GM21360 (cell line): ENCODE results near the gene LCN2.

Source experiments
- ATAC-seq: cut with Tn5 transposase; IDR thresholded peaks from one replicate; pipeline ENCODE4 v1.9.1; 2021; ENCODE audit warnings: mild to moderate bottlenecking, moderate library complexity; ENCODE audit not compliant: unreplicated experiment

The LCN2 gene

DNA sequence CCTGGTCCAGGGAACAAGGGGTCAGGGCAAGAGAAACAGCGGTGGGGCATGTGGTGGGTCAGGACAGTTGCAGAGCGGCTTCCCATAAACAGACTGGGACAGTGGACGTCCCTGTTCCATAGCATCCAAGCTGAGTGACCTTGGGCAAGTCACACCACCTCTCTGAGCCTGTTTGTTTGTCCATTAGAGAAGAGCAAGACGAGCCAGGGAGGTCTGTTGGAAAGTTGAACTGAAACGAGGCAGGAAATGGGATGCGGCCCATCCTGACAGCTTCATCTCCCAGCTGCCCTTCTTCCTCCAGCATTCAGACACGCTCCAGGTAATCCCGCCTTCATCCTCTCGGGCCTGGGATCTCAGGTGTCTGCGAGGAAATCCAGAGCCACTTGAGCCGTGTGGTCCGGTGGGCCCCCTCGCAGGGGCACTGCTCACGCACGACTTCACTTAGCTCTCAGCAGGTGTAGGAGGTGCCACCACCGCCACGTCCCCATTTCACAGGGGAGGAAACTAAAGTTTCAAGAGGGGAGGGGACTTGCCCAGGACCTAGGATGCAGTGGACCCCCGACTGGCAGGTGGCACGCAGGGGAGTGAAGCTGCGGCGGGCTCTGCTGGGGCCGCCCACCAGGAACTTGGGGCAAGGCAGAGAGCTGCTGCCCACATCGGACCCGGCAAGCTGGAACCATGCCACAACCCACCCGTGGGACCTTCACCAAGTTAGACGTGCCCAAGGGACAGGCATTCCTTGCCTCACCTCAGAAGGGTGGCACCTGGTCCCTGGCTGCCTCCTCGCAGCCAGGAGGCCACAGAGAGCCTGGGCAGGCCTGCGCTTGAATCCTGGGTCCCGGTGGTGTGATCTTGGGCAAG, 34.7 kb upstream of the LCN2 start:
- no peak for ATAC-seq

DNA sequence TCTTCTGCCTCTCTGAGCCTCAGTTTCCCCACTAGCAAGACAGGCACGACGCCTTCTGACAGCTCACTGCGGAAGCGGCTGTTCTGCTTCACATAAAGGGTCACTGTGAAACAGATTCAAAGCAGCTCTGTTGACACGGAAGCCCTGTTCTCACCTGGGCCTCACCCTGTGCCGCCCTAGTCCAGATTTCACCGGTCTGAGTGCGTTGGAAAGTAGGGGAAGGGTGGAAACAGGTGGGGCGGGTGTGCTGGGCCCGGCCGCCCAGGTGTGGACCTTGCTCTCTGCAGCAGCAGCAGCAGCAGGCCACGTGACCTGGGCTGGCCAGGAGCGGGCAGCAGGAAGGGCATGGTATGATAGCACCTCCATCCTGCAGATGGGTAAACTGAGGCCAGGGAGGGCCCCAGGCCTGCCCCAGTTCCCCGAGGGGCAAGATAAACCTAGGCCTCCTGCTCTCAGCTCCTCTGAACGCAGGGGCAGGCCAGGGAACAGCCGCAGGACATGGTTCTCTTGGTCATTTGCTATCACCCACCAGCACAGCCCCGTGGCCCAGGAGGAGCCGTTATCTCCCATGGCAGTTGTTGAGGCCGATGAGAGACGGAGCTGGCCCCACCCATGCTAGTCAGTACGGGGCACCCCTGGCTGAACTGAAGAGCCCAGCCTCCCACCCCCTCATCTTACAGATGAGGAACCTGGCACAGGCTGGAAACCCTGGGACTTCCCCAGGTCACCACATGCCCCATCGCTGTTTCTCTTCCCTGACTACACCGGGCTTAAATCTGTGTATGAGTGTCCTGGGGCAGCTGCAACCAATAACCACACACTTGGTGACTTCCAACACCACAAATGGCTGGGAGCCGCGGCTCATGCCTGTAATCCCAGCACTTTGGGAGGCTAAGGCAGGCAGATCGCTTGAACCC, 33.8 kb upstream of the LCN2 start:
- no peak for ATAC-seq

DNA sequence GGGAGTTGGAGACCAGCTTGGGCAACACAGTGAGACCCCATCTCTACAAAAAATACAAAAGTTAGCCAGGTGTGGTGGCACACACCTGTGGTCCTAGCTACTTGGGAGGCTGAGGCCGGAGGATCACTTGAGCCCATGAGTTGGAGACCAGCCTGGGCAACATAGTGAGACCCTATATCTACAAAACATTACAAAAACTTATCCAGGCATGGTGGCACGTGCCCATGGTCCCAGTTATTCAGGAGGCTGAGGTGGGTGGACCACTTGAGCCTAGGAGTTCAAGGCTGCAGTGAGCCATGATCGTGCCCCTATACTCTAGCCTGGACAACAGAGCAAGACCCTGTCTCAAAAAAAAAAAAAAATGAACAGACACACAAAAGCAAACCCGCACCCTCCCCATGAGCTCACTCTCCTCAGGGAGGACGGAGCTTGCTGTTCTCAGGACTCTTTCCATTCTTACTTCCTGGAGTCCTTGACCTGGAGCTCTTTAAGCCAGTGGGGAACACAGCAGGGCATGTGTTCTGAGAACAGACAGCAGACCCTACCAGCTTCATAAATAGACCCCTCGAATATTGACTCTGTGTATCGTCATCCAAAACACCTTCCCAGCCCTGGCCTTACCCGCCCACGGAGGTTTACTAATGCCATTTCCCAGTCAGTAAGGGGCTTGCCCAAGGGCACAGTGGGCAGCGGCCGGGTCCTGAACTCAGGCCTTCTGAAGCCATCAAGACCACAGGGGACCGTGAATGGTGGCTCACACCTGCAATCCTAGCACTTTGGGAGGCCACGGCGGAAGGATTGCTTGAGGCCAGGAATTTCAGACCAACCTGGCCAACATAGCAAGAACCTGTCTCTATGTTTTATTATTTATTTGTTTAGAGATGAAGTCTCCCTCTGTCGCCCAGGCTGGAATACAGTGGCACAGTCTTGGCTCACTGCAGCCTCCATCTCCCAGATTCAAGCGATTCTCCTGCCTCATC, 32.9 kb upstream of the LCN2 start:
- ATAC-seq, result no peak

DNA sequence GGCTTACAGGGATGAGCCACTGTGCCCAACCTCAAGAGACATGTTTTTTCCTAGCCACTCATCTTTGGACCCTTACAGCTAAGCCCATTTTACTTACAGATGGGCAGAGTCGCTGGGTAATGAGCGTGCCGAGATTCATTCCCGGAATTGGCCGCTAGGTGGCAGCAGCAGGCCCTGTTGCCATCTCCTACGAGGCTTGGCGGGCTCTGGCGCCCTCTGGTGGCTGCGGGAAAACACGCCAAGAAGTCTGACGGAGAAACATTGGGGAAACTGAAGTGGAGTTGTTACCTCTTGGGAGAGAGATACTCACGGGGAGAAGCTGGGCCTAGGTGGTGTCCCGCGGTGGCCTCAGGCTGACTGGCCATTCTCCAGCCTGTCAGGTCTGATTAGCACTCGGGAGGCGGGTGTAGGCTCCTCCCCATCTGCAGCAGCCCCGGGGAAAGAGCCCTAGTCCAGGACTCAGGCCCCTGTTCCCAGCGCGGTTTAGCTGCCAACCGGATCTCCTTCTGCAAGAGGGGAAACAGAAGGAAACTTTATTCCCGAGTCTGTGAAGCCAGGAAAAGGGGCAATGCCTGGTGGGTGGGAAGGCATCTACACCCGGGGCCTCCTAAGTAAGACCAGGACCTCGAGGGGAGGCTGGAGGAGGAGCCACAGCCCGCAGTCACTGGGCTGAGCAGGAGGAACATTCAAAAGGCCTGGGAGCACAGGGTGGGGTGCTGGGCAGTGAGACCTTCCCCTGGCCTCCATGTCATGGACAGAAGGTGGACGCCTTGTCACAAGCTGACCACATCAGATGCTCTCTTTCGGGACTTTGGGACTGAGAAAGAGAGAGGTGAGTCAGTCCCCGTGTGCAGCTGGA, 31.4 kb upstream of the LCN2 start:
- no peak for ATAC-seq

DNA sequence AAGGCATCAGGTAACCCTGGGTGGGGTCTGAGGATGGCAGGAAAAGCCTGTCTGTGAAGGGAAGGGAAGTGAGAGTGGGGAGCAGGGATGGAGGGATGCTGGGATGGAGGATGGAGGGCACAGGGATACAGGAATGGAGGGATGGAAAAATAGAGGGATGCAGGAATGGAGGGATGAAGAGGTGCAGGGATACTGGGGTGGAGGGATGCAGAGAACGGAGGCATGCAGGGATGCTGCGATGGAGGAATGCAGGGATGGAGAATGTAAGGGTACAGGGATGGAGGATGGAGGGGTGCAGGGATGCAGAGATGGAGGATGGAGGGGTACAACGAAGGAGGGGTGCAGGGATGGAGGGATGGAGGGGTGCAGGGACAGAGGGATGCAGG, 30.8 kb upstream of the LCN2 start:
- no peak for ATAC-seq

DNA sequence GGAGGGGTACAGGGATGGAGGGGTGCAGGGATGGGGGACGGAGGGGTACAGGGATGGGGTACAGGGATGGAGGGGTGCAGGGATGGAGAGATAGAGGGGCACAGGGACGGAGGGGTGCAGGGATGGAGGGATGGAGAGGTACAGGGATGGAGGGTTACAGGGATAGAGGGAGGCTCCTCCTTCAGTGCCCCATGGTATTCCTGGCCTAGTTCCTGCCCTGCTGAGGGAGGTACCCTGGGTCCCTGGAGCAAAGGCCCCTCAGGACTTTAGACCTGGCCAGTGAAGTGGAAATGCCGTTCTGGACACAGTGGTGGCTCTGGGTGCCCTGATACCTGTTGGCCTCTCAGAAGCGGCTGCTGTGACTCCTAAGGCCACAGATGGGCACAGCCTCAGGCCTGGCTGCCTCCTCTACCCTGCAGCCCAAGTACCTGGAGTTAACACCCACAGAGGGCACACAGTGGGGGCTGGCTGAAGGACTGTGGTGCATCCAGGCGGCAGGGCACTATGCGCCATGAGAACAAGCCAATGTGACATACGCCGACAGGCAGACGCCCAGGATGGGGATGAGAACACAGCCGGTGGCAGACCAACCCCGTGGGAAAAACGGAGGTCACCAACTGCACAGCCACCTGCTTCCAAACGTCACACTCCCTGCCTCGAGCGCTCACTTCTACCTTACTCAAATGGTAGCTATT, 30.1 kb upstream of the LCN2 start:
- no peak for ATAC-seq

DNA sequence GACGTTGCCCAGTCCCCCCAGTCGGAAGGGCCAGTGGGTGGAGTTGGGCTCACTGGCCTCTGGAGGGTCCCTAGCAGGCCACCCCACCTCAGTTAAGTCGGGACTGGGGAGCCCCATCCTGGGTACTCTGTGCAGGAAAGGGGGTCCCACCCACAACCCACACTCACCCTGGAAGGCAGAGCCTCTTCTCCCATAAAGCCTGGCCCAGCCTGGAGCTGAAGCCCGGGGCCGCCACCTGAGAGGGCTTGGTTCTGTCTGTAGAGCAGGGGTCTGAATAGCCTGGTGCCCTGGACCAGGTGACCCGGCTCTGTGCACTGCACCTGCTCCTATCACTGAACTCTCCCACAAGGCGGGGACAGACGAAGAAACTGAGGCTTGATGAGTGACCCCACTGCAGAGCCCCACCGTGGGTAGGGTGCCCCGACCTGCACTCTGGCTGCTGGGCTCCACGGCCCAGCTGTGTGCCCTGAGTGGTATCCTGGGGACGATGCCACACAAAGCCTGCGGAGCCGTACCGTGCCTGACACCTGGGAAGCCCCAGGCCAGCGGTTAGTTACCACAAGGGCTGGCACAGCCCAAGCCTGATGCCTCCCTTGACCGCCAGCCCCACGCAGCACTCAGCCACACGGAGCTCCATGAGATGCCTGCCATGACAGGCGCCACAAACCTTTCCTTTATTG, 29.1 kb upstream of the LCN2 start:
- no peak for ATAC-seq

DNA sequence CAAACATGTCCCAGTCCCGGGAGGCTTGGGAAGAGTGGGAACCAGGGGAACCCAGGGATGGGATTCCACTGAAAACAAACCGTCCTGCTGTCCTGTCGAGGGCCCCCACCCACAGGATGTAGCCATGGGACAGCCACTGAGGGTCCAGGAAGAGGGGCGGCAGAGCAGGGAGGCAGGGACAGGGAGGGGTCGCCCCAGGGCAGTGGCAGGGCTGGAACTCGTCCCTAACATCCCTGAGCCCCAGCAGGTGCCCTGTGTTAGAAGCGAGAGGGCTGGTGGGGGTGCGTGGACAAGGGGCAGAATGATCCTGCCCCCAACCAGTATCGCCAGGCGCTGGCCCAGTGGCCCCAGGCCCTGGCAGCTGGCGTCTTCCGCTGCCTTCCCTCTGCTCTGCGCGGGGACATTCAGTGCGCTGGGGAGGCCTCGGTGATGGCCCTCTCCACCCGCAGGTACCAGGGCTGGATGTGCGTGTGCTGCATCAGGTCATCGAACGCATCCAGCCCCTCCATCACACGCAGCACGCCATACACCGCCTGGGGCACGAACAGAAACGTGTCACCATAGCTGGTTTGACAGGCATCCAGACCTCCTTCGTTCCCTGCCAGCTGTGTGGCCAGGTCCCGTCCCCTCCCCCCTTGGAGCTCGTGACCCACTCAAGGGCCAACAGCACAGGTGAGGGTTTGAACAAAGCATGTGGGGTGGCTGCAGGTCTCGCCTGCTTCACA, 28.4 kb upstream of the LCN2 start:
- no peak for ATAC-seq

DNA sequence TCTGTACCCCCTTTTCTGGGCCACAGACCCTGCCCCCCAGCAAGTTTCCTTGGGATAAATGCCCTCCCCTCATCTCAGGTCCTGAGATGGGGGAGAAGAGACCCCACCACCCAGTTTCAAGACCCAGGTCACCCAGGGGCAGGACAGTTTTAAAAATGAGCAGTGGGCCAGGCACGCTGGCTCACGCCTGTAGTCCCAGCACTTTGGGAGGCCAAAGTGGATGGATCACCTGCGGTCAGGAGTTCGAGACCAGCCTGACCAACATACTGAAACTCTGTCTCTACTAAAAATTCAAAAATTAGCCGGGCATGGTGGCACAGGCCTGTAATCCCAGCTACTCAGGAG, 27.8 kb upstream of the LCN2 start:
- ATAC-seq, result no peak

DNA sequence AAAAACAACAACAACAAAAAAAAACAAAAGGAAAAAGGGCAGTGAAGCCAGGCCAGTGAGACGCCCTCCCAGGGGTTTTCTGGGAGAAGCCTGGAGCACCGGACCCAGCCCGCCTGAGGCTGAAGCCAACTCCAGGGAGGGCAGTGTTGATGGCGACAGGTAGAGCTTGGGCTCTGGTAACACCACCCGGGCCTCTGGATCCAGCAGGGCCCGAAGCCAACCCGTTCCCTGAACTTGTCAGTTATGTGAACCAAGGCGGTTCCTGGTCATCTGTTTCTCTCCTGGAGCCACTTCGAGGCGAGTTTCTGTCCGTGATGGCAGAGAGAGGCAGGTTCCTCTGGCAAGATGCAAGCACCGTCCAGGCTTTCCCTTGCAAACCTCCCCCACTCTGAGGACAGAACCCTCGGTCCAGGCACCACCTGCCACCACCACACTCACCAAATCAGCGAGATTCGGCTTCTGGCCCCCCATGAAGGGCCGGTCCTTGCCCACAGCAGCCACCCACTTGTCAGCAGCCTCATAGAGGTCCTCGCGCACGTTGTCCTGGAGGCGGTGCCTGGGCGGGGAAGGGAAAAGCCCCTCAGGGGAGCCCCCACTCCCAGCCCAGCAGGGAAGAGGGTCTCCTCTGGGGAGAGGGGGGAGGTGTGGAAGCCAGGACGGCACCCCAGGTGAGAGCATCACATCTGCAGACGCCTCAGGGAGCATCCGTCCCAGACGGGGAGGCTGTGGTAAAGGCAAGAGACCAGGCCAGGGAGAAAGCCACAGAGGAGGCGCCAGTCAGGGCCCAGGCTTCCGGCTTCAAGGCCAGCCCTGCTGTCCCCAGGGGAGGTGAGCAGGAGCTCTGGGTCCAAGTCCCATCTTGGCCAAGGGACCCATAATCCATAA, 27.1 kb upstream of the LCN2 start:
- no peak for ATAC-seq

DNA sequence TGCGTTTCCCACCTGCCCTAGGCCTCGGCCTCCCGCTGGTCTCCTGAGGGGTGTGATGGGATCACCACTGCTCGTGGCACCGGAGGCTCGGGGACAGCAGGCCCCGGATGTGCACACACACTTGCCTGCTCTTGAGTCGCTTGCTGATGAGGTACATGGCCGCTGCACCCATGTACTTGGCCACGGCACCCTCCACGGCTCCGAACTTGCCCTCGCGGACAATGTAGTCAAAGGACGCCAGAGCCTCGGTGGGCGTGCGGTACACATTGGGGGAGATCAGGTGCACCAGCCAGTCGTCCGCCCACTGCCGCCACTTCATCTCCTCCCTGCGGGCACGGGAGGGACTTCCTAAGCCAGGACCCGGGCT, 26.5 kb upstream of the LCN2 start:
- no peak for ATAC-seq

DNA sequence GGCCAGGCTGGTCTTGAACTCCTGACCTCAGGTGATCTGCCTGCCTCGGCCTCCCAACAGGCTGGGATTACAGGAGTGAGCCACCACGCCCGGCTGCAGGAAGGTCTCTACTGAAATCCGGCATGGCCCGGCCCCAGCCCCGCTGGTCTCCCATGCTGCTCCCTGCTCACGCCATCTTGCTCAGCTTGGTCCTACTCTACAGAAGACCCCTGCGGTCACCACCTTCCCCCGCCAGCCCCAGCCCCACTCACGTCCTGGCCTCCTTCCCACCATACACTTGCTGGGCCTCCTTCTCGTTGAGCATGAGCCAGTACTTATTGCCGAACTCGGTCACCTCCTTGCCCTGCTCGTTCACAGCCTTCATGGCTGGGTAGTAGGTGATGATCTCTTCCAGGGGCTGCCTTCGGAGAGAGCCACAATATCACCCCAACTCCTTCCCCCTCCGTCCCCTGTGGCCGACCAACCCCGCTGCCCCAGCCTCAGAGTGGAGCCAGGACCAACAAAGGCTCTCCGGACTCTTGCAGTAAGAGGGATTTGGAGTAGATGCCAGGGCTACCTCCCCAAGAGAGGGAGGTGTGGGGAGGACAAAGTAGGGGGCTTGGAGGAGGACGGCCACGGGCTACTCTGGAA, 25.7 kb upstream of the LCN2 start:
- ATAC-seq, result no peak

DNA sequence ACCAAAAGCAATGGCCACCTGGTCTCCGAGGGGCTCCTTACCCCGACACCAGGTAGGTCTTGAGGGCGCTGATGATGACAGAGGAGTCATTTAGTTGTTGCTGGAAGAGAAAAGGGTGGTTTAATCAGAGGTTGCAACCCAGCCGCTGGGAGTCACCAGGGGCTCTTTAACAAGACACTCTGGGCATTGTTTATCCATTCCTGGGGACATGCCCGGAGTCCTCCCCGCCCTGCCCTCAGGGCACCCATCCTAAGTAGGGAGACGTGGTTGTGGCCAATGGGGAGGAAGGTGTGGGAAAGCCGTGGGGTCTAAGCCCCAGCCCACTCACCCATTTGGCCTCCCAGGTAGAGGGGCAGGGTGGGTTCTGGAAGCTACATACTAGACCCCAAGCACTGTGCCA, 24.8 kb upstream of the LCN2 start:
- no peak for ATAC-seq

DNA sequence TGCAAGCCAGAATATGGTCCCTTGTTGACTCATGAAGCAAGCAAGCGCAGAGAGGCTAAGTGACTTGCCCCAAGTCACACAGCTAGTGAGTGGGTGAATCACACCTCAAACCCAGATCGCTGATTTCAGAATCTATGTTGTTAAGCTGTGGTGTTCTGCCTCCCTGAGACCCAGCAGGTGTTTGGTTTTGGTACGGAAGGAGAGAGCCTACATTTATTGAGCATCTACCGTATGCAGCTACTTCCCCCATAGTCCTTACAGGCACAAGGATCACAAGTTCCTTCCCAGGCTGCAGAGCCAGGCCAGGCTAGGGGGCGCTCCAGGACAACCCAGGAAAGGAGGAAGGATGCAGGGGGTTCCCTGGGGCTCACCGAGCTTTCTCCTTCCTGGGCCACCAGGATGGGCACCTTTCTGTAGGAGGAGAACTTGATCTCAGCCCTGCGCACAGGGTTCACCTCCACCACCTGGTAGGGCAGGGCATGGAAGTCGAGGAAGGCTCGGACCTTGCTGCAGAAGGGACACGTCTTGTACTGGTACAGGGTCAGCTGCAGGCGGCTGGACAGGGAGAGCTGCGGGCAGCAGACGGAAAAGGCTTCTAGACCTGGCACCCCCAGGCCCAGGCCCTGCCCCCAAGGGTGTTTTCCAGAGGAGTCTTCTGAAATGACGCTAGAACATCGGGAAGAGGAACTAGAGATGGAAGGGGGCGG, 24.2 kb upstream of the LCN2 start:
- ATAC-seq, result no peak

DNA sequence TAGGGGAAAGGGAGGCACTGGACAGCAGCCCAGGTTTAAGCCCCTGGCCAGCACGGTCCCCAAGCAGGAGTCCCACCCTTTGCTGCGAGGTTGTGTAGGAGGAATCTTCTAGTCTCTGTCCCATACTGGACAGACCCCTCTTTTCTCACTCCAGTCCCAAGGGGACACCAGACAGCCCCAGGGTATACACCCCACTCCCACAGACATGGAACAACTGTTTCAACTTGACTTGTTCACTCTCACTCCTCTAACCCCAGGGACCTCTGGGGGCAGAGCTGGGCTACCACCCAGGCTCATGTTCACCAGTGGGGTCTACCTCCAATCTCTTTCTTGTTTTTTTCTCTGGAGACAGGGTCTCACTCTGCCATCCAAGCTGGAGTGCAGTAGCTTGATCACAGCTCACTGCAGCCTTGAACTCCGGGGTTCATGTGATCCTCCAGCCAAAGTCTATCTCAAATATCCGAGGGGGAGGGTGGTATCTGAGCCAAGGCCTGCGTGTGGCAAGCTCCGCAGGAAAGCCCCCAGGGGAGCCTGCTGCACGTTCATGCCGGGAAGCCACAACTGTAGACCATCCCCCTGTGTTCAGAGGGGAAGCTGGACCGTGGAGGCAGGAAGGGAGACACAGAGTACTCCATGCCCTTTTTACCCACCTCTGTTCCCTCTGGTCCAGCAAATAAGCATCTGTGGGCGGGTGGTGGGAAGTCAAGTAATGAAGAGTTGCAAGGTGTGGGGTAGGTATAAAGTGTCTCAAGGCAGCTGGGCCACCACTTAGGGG, 23.5 kb upstream of the LCN2 start:
- no peak for ATAC-seq
